HG03565 (cell line): ENCODE data around the gene LDLRAD4.

ENCODE experiments used
- ATAC-seq: cut with Tn5 transposase; IDR thresholded peaks from one replicate; pipeline ENCODE4 v1.9.1; 2021; ENCODE audit warnings: mild to moderate bottlenecking, moderate library complexity; ENCODE audit not compliant: unreplicated experiment

The LDLRAD4 gene

GRCh38 chr18:13227910-13228309 is 9.3 kb downstream of the LDLRAD4 start:
- ATAC-seq = no peak

GRCh38 chr18:13229001-13229671 is 10.6 kb downstream of the LDLRAD4 start:
- no peak for ATAC-seq

- no peak for ATAC-seq
Measured at GRCh38 chr18:13231151-13231550, 12.6 kb downstream of the LDLRAD4 start.

- ATAC-seq = no peak
Measured at GRCh38 chr18:13232086-13232917, 13.7 kb downstream of the LDLRAD4 start.

GRCh38 chr18:13232971-13233786 is 14.6 kb downstream of the LDLRAD4 start:
- ATAC-seq = no peak

GRCh38 chr18:13233787-13234783 is 15.5 kb downstream of the LDLRAD4 start:
- ATAC-seq = no peak

GRCh38 chr18:13235421-13235831 is 16.9 kb downstream of the LDLRAD4 start:
- ATAC-seq = no peak

- no peak for ATAC-seq
Measured at GRCh38 chr18:13235981-13236380, 17.4 kb downstream of the LDLRAD4 start.

GRCh38 chr18:13236411-13236810 is 17.9 kb downstream of the LDLRAD4 start:
- no peak for ATAC-seq

GRCh38 chr18:13237073-13237472 is 18.5 kb downstream of the LDLRAD4 start:
- ATAC-seq = no peak

- no peak for ATAC-seq
Measured at GRCh38 chr18:13237641-13238040, 19.1 kb downstream of the LDLRAD4 start.

GRCh38 chr18:13239171-13239956 is 20.8 kb downstream of the LDLRAD4 start:
- ATAC-seq = no peak

GRCh38 chr18:13240060-13240725 is 21.6 kb downstream of the LDLRAD4 start:
- no peak for ATAC-seq

- ATAC-seq = no peak
Measured at GRCh38 chr18:13241083-13241892, 22.7 kb downstream of the LDLRAD4 start.

- ATAC-seq = no peak
Measured at GRCh38 chr18:13241893-13242175, 23.3 kb downstream of the LDLRAD4 start.

- no peak for ATAC-seq
Measured at GRCh38 chr18:13242797-13243196, 24.2 kb downstream of the LDLRAD4 start.

- ATAC-seq = no peak
Measured at GRCh38 chr18:13243363-13243762, 24.8 kb downstream of the LDLRAD4 start.

- ATAC-seq = no peak
Measured at GRCh38 chr18:13244135-13244534, 25.6 kb downstream of the LDLRAD4 start.
